Stimulated activated CD4-positive, alpha-beta T cell treated with anti-CD3 and anti-CD28 coated beads, Interleukin-12 subunit alpha, Interleukin-12 subunit beta, amount 100 ng/mL, for 48 hours (primary cell): ENCODE results near the gene GIN1.
"Not testable (repeated sequence)": the region's sequence is repeated elsewhere in the genome, so short reads cannot be mapped to it uniquely, and the experiment has no call there.

Source experiments
- DNase-seq, 3 donors: peaks; one replicate each; pipeline ENCODE4 v3.0.0-alpha.2; 2020; ENCODE audit warnings: low read depth in 2 of 3, low spot score in 1 of 3

The GIN1 gene, protein sequence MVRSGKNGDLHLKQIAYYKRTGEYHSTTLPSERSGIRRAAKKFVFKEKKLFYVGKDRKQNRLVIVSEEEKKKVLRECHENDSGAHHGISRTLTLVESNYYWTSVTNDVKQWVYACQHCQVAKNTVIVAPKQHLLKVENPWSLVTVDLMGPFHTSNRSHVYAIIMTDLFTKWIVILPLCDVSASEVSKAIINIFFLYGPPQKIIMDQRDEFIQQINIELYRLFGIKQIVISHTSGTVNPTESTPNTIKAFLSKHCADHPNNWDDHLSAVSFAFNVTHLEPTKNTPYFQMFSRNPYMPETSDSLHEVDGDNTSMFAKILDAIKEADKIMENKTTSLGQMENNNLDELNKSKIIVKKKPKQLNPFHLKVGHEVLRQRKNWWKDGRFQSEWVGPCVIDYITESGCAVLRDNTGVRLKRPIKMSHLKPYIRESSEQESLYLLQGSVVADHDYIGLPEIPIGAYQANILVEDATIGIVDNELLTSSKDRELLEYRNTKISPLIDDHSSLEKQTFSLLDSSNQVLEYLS

DNA sequence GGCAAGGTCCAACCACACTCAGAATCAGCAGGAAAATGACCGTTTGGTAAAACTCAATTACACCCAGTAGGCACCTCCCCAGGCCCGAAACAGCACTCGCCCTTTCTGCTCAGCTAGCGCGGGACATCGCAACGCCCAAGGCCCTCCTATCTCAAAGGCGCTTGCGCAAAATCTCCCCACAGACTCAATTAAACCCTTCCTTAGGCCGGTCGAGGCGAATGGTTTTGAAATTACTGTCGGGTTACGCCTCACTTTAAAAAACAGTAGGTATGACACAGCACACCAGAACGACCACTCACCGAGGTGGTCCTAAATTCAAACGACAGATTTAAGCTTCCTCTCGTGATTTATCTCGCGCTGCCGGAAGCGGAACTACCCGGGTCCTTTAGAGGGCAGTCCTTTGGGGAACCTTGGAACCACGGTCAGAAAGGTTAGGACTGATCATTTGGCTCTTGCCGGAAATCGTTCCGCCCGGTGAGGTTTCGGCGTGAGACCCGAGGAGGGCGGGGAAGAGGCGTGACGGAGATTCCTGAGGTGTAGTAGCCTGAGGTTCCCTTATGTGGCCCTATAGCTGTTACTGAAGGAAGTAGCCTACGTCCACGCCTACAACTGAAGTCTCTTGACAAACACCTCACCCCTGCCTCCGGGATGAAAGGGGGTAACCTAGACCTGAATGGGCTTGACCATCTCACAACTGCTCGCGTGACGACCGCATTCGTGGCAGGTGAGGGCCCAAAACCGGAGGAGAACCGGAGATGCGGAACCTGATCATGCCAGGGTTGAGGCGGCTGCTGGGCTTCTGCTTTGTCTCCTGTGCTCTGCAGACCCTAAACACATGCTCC, at the start of gene GIN1, which contains the start of gene PPIP5K2:
Gene GIN1 (minus strand): TSS at position 374 of the 842 bp plus-strand sequence. CDS start 11,431 bp downstream, outside the sequence.
Gene PPIP5K2 (plus strand): TSS at position 537 of the 842 bp plus-strand sequence. CDS start 9,289 bp downstream, outside the sequence.
- peak; percentile 94 to 98 (median 95) for DNase-seq

DNA sequence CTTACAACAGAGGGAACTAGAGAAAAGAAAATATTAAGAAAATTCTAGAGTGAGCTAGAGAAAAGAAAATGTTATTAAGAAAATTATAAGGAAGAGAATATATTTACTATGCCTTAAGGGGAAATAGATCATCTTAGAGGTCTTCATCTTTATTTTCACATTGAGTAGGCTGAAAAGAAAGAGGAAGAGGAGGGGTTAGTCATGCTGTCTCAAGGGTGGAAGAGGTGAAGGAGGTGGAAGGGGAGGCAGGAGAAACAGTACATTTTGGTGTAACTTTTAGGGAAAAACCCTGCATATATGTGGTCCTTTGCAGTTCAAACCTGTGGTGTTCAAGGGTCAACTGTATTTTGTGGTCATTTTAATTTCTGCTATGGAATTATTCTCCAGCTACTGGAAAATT, 46.8 kb upstream of the GIN1 start:
- no peak for DNase-seq

DNA sequence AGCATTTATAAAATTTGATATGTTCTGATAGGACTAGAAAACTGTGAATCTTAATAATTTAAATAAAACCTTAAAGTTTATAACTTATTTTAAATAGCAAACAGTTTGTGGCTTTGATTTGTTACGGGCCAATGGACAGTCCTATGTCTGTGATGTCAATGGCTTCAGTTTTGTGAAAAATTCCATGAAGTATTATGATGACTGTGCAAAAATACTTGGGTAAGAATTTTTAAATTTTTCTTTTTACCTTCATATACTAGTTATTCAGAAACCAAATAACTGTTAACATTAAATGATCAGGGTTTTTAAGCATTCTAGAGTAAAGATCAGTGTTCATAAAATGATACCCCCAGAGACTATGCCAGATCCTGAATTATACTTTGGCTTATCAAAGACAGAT, 31.2 kb upstream of the GIN1 start:
- no peak for DNase-seq

DNA sequence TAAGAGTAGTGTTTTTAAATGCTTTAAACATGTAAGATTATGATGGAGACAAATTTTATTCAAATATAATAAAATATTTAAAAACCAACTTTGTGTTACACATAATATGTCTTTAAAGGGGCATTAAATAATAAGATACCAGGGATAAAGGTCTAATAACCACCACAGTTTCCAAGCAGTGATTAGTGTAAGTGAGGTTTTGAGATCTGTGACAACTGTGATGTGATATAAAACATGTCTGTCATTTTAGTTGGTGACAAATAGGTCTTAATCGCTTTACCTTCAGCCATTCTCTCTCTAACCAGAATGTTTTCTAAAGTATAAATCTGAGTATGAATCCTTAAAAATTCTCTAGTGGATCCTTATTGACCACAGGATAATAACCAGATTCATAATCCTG, 28.3 kb upstream of the GIN1 start:
- DNase-seq: no peak

DNA sequence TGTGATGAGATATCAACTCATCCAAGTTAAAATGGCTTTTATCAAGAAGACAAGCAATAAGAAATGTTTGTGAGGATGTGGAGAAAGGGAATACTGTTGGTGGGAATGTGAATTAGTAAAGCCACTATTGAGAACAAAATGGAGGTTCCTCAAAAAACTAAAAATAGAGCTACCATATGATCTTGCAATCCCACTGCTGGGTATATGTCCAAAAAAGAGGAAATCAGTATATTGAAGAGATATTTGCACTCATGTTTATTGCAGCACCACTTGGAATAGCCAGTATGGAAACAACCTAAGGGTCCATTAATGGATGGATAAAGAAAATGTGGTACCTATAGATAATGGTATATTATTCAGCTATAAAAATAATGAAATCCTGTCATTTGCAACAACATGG, 25.3 kb upstream of the GIN1 start:
- no peak for DNase-seq

DNA sequence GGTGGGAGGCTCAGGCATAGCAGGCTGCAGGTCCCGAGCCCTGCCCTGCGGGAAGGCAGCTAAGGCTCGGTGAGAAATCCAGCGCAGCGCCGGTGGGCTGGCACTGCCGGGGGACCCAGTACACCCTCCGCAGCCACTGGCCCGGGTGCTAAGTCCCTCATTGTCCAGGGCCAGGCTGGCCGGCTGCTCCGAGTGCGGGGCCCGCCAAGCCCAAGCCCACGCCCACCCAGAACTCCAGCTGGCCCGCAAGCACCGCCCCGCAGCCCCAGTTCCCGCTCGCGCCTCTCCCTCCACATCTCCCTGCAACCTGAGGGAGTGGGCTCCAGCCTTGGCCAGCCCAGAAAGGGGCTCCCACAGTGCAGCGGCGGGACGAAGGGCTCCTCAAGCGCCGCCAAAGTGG, 22.2 kb upstream of the GIN1 start:
- not testable (repeated sequence) for DNase-seq

DNA sequence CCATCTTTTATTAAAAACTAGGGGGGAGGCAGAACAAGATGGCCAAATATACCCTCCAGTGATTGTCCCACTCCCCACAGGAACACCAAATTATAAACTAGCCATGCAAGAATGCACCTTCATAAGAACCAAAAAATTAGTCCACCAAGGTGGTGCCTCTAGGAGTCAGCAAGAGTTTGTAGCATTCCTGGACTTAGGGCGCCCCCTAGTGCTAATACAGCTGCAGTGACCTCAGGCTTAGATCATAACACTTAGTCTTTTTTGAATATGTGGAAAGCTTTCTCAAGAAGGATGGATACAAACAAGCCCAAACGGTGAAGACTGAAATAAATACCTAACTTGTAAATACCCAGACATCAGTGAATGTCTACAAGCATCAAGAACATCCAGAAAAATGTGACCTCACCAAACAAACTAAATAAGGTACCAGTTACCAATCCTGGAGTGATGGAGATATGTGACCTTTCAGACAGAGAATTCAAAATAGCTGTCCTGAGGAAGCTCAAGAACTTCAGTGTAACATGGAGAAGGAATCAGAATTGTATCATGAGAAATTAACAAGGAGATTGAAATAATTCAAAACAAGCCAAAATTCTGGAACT, 19.4 kb upstream of the GIN1 start:
- peak; percentile 64 to 80 (median 65) for DNase-seq

DNA sequence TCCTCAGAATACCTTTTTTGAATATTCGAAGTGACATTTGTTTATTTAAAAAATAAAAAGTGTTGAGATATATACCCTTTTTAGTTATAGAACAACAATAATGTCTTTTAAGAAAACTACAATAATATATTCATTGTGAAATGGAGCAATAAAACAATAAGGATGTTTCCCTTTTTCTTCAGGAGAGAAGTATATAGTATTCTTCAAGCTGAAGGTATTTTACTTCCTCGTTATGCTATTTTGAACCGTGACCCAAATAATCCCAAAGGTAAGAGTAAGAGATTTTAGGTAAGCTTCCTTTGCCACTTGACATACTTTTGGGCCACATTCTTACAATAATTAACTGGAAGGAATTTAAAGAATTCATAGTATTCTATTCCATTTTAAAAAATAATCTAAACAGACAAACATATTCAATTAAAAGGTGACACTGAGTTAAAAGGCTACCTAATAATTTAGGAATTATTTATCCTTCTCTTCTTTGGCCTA, 18.3 kb upstream of the GIN1 start:
- no peak for DNase-seq

DNA sequence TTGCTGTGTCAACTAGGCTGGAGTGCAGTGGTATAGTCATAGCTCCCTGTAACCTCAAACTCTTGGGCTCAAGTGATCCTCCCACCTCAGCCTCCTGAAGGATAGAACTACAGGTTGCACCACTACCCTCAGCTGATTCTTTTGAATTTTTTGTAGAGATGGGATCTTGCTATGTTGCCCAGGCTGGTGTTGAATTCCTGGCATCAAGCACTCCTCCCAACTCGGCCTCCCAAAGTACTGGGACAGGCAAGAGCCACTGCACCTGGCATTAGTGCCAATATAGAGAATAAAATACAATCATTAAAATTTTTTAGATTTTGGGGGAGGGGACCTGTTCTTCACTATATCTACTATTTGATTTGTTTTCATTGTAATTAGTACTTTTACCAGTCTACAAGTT, 15.5 kb upstream of the GIN1 start:
- no peak for DNase-seq

DNA sequence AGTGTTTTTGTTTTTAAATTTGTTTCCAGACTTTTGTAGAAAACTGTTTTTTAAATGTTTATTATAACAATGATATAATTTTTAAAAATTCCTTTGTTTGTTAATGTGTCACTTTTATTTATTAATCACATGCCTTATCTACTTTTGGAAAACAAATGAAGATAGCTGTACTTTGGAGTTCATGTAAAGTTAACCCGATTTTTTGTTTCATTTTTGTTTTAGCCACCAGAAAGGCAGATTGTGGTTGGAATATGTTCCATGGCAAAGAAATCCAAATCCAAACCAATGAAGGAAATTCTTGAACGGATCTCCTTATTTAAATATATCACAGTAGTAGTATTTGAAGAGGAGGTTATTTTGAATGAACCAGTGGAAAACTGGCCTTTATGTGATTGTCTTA, 13.3 kb upstream of the GIN1 start:
- no peak for DNase-seq

DNA sequence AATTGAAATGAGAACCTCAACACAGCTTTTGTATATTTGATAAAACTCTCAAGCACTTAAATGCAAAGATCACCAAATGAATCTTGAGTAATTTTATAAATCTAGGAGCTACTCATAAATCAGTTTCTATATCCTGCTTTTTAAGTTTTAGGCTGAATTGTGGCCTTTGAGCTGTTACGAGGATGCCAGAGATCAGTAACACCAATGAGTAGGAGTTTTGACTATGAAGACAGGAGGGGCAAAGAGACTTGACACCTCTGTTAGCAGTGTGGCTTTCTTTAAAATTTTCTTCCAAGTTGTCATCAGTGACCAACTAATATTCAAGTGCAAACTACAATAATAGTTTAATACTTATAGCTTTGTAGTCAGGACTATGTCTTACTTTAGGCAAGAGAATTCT, 12.7 kb upstream of the GIN1 start:
- no peak for DNase-seq

DNA sequence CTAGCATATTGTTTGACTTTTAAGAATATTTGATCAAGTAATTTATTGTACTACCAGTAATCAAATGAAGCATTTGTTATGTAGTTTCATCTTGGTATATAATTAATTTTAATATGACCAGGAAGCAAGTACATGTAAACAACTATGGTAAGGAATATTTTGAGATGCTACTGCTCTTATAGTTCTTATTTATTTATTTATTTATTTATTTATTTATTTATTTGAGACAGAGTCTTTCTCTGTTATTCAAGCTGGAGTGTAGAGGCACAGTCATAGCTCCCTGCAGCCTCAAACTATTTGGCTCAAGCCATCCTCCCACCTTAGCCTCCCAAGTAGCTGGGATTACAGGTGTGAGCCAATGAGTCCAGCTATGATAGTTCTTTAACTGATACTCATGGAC, 8.3 kb upstream of the GIN1 start:
- no peak for DNase-seq

DNA sequence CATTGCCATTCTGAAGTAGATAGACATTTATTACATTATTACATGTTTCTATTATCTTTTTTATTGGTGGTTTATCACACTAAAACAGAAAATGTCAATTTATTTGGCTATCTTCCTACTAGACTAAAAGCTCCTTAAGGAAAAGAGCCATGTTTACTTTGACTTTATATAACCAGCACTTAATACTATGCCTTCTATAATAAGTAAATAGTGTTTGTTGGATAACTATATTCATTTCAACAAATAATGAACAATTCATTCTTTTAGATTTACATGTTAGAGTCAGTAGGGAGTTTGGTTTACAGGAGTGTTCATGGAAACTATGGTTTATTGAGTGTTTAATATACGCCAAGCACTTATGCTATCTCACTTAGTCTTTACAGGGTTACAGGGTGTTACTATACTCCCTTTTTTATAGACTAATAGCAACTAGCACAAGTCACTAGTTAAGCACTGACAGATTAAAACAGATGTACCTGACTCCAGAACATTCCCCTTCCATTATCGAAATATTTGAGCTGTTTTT, 7.4 kb upstream of the GIN1 start:
- no peak for DNase-seq

DNA sequence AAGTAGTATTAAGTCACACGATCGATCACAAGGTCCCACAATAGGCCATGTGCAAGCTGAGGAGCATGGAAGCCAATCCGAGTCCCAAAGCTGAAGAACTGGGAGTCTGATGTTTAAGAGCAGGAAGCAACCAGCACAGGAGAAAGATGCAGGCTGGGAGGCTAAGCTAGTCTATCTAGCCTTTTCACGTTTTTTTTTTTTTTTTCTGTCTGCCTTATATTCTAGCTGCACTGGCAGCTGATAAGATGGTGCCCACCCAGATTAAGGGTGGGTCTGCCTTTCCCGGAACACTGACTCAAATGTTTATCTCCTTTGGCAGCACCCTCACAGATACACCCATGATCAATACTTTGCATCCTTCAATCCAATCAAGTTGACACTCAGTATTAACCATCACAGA, 6.6 kb upstream of the GIN1 start:
- no peak for DNase-seq

DNA sequence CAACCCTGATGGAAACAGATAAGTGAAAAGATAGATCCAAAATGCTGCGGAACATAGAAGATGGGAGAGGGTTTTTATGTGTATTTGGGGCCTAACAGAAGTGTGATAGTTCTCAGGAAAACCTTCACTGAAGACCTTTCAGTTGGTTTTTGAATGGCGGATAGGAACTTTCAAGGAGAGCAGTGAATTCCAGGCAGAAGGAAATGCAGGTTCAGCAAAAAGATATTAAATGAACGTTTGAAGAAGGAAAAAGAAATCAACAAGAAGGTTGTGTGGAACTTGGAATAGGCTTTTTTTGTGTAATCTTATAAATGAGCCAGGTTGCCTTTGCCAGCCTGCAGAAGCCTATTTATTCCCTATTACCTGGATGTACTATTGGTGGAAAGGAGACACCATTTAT, 2.3 kb upstream of the GIN1 start:
- no peak for DNase-seq

DNA sequence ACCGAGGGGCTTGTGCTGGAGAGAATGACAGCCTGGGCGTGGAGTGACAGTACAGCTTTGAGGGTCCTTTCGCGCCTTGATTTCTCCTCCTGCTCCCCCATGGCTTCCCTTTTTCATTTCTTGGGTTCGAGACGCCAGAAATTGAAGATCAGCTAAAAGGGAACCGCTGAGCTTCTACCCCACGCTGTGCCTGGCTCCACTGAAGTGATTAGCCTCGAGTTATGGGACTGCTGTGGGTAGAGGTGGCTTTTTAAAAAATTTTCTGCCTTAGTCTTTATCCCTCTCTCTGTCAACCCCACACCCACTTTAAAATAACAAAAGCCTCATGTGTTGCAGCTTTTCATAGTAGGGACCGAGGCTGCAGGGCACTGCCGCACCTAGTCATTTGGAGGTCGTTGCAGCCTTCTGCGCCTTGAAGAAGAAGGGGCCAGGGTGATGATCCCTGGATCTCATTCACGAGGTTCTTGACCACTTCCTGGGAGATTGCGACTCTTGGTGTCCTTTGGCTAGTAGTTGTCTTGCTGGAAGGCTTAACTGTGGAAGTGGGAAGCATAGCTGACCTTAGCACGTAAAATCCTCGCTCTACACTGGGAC, 766 bp upstream of the GIN1 start:
- peak in 1 of 3 donors; percentile 3 for DNase-seq

DNA sequence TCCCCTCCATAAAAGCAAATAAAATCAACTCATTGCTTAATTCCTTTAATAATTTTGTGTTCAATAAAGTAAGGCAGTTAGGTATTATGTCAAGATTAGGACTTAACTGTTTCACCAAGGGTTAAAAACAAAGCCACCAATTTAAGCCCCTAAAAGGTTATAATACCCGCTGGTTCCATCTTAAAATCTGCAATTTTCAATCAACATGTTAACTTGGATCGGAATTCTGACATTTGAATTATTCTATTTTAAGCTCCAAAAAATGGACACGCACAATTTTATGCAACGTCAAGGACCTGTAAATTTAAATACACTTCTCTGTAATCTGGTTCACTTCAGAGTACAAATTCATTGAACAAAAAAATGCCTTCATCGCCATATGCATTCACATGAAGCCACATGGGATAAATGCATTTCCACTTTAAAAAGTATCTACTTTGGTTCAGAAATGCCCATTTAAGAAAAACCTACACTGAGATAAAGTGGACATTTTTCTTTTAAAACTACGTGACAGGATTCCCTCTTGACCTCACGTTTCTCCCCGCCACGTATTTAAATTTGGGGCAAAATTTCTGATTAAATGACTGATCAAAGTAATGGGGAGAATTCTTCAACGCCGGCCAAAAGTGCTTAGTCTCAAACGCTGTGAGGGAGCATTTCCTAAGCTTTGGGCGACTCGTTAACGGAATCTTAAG, 721 bp downstream of the GIN1 start:
- no peak for DNase-seq

DNA sequence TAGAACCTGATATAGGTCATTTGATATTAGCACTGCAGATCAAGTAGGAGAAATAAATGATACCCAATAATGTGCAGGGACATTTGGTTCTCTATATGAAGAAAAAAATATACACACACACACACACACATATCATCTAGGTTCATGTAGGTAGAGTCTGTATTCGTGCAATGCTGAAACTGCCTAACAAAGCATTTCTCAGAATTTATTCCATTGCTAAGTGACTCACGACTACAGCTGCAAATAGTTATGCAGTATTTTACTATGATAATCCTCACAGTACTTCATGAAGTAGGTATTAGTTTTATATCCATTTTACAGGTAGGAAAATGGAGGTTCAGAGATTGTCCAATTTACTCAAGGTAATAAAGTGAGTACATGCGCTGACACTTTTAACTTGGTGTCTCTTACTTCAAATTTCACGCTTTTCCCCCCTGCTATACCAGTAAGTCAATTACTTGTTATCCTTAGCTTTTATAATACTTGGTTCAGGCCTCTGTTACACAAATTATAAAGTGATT, 2.4 kb downstream of the GIN1 start:
- DNase-seq: no peak

DNA sequence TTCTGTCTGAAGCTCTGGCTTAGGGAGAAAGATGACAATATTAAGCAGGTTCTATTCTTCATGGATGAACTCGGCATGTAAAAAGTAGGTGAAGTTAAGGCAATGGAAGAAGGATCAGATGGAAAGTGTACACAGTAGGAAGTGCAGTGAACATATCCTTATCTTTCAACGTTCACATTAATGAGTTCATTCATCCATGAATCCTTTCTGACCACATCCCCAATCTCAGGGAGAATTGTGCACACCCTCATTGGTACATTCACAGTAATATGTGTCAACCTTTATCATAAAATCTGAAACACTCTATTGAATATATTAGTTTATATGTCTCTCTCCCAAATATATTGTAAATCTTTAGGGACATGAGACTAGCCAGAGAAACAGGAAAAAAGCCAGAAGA, 5.5 kb downstream of the GIN1 start:
- no peak for DNase-seq

DNA sequence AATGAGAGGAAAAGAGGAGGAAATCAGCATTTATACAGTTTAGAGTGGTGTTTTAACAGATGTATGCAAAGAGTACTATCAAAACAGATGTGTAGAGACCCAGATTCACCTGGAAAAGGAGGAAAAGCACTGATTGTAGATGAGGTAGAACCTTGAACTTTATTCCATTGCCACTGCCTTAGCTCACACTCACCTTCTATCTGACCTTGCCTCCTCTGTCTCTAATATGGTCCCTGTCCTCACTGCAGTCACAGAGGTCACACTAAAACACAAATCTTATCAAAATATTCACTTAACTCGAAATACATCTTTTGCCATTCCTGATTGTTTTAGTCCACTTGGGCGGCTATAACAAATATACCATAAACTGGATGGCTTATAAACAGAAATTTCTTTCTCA, 7.0 kb downstream of the GIN1 start:
- no peak for DNase-seq
